Kidney capillary endothelial cell (primary cell): ENCODE measurements around the gene SLC12A5.

Experiments used
- DNase-seq: peaks from one replicate; pipeline ENCODE4 v3.0.0-alpha.2; 2018; ENCODE audit warnings: low spot score

Gene SLC12A5

DNA sequence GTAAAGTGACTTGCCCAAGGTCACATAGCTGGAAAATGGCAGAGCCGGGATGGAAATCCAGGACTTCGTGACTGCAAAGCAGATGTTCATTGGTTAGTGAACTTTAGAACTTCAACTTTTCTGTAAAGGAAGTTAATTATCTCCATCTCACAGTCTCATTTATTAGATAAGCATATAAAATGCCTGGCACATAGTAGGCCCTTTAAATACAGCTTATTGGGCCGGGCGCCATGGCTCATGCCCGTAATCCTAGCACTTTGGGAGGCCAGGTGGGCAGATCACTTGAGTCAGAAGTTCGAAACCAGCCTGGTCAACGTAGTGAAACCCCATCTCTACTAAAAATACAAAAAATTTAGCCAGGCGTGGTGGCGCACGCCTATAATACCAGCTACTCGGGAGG is 22.1 kb upstream of the SLC12A5 start:
- DNase-seq, result no peak

DNA sequence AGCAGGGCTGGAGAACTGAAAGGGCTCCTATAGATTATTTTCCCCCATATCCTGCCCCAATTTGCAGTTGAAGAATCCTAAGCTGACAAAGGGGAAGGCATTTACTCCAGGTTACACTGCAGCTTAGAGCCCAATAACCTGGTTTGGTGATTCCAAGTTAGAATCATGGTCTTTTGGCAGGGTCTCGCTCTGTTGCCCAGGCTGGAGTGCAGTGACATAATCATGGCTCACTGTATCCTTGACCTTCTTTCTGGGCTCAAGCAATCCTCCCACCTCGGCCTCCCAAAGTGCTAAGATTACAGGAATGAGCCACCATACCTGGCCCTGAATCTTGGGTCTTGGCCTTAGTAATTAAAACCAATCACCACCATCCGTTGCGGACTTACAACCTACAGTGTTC is 21.3 kb upstream of the SLC12A5 start:
- no peak for DNase-seq

DNA sequence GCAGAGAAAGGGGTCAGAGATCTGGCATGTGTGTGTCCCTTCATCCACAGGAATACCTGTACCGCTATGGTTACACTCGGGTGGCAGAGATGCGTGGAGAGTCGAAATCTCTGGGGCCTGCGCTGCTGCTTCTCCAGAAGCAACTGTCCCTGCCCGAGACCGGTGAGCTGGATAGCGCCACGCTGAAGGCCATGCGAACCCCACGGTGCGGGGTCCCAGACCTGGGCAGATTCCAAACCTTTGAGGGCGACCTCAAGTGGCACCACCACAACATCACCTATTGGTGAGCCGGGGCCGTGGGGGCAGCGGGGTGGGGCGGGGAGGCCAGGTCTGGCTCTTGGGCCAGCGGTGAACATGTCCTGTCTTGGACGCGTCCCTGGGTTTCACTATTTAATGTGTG is 19.2 kb upstream of the SLC12A5 start:
- no peak for DNase-seq

DNA sequence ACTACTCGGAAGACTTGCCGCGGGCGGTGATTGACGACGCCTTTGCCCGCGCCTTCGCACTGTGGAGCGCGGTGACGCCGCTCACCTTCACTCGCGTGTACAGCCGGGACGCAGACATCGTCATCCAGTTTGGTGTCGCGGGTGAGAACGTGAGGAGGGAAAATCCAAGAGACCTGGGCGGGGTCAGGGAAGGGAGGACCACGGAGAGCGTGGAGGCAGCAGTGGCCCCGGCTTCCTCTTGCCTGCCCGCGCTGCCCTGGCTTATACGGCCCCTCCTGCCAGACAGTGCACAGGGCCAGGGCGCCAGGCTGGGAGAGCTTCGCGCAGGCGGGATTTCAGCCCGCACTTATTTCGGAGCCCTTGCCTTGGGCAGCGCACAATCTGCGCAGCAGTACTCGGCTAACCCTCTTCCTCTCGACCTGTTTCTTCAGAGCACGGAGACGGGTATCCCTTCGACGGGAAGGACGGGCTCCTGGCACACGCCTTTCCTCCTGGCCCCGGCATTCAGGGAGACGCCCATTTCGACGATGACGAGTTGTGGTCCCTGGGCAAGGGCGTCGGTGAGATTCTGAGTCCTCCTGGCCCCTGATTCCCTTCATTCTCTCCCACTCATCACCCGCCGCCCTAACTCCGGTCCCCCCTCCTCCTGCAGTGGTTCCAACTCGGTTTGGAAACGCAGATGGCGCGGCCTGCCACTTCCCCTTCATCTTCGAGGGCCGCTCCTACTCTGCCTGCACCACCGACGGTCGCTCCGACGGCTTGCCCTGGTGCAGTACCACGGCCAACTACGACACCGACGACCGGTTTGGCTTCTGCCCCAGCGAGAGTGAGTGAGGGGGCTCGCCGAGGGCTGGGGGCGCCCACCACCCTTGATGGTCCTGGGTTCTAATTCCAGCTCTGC is 18.3 kb upstream of the SLC12A5 start:
- DNase-seq, result no peak

DNA sequence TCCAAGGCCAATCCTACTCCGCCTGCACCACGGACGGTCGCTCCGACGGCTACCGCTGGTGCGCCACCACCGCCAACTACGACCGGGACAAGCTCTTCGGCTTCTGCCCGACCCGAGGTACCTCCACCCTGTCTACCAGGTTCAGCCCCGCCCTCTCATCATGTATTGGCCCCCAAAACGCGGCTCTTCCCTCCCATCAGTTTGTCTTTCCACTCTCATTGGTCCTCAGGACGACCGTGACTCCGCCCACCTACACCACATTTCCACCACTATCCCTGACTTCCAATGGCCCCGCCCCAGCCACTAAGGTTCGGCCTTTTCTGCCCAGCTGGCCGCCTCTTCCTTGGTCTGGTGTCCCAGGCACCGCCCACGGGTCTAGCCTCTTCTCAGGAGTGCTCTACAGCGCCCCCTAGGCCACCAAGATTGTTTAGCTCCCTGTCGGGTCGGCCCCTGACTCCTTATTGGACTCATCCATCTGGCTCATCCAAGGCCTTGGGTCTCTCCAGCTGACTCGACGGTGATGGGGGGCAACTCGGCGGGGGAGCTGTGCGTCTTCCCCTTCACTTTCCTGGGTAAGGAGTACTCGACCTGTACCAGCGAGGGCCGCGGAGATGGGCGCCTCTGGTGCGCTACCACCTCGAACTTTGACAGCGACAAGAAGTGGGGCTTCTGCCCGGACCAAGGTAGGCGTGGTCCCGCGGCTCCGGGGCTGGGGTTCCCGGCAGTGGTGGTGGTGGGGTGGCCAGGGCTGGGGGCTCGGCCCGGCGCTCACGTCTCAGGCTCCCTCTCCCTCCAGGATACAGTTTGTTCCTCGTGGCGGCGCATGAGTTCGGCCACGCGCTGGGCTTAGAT is 17.2 kb upstream of the SLC12A5 start:
- peak; percentile 41 for DNase-seq

DNA sequence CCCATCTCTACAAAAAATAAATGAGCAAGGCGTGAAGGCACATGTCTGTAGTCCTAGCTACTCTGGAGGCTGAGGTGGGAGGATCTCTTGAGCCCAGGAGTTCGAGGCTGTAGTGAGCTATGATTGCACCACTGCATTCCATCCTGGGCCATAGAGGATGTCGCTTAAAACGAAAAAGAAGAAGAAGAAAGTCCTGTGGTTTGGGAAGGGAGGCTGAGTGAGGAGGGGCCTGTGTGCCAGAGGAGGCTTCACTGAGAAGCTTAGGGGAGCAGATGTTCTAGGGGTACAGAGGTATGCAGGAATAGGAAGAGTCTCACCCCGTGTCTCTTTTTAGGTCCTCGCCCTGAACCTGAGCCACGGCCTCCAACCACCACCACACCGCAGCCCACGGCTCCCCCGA is 16.1 kb upstream of the SLC12A5 start:
- DNase-seq, result no peak

DNA sequence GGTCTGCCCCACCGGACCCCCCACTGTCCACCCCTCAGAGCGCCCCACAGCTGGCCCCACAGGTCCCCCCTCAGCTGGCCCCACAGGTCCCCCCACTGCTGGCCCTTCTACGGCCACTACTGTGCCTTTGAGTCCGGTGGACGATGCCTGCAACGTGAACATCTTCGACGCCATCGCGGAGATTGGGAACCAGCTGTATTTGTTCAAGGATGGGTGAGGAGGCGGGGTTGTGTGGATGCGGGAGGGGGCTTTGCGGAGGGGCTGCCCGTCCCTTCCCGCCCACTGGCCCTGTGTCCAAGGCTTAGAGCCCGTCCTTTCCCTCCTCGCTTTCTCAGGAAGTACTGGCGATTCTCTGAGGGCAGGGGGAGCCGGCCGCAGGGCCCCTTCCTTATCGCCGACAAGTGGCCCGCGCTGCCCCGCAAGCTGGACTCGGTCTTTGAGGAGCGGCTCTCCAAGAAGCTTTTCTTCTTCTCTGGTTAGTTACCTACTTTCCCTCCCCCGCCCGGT is 15.6 kb upstream of the SLC12A5 start:
- DNase-seq, result no peak

DNA sequence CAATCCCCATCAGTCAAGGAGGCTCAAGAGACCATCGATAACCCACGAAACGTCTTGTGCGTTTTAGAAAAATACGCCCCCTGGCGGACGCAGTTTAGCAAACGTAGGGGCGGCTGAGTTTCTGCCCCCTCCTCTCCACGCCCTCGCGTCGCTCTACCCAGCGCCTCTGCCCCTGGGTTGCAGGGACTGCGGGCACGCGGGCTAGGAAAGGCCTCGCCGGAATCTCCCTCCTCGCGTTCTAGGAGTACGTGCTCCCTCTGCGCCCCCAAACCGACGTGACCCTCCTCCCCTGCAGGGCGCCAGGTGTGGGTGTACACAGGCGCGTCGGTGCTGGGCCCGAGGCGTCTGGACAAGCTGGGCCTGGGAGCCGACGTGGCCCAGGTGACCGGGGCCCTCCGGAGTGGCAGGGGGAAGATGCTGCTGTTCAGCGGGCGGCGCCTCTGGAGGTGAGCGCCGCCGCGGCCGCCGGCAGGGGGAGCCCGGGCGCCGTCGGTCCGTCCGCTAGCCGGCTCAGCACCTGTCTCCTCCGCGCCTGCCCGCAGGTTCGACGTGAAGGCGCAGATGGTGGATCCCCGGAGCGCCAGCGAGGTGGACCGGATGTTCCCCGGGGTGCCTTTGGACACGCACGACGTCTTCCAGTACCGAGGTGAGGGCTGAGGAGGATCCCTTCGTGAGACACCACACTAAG is 15.0 kb upstream of the SLC12A5 start:
- peak; percentile 42 for DNase-seq

DNA sequence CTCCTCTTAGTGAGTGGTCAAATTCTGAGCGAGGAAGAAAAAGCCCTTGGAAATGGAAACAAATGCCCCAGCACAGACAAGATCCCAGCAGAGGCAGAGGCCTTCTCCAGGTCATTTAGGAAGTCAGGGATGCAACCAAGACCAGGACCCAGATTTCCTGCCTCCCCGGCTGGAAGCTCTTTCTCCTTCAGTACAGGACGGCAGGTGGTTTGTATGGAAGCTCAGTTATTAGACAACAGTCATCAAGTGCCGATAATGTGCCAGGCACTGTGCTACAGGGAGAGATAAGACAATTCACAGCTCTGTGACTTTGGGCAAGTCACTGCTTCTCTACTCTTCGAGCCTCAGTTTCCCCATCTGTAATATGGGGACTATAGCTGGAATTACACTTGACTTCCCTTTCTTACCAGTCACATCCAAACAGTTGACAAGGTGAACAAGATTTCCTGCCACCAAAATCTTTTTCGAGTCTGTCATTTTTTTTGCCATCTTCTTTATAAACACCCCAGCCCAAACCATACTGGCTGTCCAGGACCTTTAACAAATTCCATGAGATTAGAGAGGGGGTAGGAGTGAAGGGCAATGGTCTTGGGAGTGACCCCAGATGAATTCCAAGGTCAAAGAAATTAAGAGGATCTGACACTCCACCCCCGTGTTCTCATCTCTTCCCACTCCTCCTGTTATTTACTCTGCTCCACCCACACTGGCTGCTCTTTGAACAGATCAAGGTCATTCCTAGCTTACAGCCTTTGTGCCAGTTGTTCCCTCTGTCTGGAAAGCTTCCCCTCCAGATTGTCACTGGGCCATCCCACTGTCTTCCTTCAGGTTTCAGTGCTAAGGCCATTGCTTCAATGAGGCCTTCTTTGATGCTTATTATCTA is 14.3 kb upstream of the SLC12A5 start:
- DNase-seq, result no peak

DNA sequence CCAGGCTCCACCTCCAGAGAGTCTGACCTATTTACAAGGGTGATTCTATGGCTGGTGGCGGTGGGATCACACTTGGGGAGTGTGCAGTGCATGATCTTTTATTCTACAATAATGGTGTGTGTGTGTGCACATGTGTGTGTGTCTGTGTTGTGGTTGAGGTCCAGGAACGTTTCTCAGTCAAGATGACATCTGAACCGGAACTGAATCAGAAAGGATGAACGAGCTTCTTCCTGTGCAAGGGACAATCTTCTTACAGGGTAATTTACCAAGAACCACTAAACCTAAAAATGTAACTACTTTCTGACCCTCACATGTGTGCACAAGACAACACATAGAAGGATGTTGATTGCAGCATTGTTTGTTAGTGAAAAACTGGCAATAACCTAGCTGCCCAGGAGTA is 11.7 kb upstream of the SLC12A5 start:
- DNase-seq, result no peak

DNA sequence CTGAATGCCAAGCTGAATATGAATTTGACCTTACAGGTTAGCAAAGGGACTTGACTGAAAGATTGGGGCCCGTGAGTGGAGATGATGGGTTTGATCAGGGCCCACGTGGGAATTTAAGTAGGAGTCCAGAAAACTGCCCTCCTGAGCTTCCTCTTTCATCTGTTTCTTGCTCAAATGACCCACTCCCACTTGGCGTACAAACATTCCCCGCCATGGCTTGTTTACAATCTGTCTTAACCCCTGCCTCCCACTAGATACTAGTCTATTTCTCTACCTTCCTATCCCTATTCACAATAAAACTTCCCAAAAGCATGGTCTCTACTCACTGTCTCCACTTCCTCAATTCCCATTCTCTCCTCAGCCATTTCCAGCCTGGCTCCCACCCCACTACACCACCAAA is 10.9 kb upstream of the SLC12A5 start:
- no peak for DNase-seq

DNA sequence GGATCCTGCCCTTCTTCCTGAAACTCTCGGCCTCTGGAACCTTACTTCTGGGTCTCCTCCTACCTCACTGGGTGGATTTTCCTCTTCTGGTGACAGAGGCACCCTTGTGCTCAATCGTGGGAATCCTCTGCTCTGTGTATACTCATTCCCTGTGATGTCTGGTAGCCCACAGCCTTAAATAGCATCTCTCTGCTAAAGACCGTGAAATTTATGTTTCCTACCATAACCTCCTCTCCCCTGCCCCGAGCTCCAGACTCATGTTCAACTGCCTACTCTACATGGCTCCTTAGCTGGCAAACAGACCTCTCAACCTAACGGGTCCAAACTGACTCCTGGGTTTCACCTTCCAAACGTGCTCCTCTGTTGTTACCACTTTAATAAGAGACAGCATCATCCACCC is 10.4 kb upstream of the SLC12A5 start:
- DNase-seq, result no peak

DNA sequence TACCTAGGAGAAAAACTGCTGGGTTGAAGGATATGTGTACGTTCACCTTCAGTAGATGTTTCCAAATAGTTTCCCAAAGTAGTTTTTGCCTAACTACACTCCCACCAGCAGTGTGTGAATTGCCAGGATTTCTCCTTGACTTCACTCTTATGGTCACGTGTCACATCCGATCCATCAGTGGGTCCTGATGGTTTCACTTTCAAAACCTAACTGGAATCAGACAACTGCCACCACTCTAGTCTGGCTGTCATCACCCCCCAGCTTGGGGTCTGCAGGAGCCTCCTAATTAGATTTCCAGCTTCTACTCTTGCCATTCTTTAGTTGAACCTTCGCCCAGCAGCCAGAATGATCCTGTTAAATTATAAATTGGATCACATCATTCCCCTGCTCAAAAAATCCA is 8.5 kb upstream of the SLC12A5 start:
- DNase-seq, result no peak

DNA sequence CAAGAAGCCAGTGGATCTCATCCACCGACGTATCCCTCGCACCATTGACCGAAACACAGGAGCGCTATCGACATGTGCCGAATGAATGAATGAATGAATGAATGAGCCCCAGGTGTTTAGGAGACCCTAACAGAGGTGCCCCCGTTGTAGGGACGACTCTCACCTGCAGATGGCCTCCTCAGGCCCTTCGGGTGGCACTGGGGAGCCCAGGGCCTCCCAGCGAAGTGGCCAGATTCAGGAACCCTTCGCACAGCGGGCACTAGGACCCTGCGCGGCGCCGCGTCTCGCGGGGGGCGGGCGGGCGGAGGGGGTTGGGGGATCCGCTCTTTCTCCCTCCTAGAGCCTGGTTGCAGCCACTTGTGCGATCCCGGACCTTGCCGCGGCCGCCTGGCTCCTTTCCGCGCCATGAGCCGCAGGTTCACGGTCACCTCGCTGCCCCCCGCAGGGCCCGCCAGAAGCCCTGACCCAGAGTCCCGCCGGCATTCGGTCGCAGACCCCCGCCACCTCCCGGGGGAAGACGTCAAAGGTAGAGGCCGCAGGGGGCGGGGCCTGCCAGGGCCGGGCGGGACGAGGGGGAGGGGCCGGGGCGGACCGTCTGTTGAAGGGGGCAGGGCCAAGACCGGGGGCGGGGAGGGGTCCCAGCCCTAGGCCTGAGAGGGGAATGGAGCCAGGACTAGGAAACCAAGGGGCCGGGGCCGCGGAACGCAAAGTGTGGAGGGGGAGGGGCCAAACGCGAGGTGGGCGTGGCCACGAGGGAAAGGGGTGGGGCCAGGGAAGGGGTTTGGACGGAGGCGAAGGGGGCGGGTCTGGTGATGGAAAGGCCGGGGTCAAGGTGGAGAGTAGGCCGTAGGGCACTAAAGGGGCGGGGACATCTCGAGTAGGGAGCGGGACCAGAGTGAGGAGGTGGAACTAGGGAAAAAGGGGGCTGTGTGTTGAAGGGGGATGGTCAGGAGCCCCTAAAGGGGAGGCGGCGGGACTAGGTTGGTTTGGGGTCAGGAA is 7.4 kb upstream of the SLC12A5 start:
- peak; percentile 24 for DNase-seq

DNA sequence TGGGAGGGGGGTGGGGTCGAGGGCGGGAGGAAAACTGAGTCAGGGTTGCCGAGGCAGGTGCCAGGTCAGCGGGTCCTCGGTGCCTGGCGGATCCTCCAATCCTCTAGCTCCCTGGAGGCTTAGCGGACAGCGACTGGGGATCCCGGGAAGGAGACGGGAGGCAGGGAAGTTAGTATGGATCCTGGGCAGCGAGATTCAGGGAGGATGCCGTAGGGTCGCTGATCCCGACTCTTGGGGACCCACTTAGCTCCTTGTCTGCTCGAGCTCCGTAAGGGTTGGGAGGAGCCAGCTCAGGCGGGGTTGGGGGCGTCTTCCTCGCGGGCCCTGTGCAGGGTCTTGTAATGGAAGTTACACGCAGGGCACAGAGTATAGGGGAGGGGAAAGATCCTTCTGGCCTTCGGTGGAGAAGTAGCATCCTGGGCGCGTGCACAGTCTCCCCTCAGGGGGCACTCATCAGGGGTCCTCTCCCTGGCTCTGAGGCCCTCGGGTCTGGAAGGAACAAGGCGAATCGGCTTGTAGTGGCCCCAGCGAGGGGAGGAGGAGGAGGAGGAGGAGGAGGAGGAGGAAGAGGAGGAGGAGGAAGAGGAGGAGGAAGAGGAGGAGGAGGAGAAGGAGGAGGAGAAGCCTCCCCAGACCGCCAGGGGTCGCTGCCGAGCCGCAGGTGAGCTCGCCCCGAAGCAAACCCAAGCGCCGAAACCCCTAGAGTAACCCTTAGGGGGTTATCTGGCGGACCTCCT is 6.4 kb upstream of the SLC12A5 start:
- DNase-seq, result peak; percentile 40

DNA sequence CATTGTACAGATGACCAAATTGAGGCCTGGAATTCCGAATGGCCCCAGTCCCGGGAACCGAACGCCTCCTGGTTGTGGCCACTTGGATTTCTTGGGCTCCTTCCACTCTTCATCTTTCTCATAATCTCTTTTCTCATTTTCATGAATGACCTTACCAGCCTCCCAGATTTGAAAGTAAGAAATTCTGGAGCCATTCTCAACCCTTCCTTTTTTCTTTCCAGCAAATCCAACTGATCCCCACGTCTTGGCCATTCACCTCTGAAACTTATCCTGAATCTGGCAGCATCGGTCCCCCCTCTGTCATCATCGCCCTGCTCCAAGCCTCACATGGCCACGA is 5.9 kb upstream of the SLC12A5 start:
- no peak for DNase-seq

DNA sequence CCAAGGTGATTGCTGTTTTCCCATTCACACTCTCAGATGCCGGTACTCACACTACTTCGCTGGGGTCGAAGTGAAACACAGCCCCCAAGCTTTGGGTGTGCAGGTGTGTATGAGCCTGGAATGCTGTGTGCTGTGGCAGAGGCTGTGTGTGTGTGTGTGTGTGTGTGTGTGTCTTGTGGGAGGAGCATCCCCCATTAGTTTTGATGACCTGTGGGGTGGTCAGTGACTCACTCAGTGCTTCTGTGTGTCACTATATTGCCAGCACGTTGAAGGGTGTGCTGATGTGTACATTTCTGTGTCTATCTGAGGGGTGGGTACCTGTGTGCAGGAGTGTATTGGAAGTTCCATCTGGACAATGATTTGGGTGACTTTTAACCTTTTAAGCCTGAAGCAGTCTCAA is 5.0 kb upstream of the SLC12A5 start:
- DNase-seq, result no peak

DNA sequence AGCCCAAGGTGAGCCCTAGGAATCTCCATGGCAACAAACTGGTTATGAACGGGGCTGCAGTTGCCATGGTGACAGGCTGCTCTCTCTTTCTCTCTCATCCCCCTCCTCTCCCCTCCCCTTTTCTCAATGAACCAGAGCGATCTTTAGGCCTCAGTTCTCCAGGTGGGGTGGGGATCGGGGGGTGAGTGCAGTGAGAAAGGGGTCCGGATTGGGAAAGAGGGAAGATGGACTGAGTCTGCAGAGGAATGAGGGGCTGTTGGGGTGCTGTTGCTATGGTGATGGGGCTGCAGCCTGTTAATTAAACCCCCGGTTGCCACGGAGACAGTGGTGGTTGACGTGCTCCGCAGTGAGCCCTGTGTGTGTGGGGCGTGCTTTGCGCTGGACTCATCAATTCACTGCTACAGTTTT is 3.6 kb upstream of the SLC12A5 start:
- no peak for DNase-seq

DNA sequence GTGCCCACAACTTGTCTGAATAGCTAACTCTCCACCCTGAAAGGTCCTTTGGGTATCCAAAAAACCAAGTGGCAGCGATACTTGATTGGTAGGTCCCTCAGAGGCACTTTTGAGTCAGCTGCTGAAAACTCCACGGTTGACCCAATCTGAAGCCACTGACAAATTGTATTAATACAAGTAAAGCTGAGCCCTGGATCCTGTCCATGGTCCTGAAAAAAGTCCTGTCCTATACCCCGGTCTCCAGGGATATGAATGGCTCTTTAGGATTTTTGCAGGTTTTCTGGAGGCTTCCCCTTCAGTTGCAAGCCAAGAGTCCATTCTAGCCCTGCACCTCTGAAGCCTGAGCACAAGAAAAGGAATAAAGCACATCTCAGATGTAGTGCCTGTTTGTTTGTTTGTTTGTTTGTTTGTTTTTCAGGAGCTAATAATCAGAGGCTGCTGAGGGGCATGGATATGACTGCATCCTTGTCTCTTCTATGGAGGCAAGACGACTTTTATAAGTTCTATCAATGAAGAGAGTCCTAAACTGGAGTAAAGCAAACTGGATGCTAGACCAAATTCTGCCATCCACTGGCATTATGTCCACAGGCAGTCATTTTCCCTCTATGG is 1.7 kb upstream of the SLC12A5 start:
- peak; percentile 38 for DNase-seq
